Muscle layer of colon (tissue), 2 donors: ENCODE measurements around the gene ZSWIM1.

ENCODE experiments used
- H3K27ac ChIP-seq: one replicate; pipeline ENCODE4 v1.7.0; 2013; ENCODE audit warnings: low read depth, mild to moderate bottlenecking, low read length, moderate library complexity
- H3K27me3 ChIP-seq, 2 donors: one replicate each; pipeline ENCODE4 v1.7.0; 2013; ENCODE audit warnings: low read length in 2 of 2, mild to moderate bottlenecking in 2 of 2; ENCODE audit not compliant: insufficient read depth in 2 of 2, control insufficient read depth in 1 of 2
- H3K36me3 ChIP-seq: one replicate; pipeline ENCODE4 v1.7.0; 2013; ENCODE audit warnings: mild to moderate bottlenecking, low read length; ENCODE audit not compliant: insufficient read depth
- H3K4me1 ChIP-seq: one replicate; pipeline ENCODE4 v1.7.0; 2013; ENCODE audit warnings: mild to moderate bottlenecking, low read length; ENCODE audit not compliant: insufficient read depth
- H3K4me3 ChIP-seq, 2 donors: one replicate each; pipeline ENCODE4 v1.7.0; 2013; ENCODE audit warnings: low read length in 2 of 2, low read depth in 1 of 2, mild to moderate bottlenecking in 1 of 2, moderate library complexity in 1 of 2
- H3K9ac ChIP-seq: one replicate; pipeline ENCODE4 v1.7.0; 2013; ENCODE audit warnings: low read length
- H3K9me3 ChIP-seq: one replicate; pipeline ENCODE4 v1.7.0; 2013; ENCODE audit warnings: mild to moderate bottlenecking, low read length
- donor health status: abdominal sarcoma.
- donor health status: Adenocarcinoma of cecum.

ZSWIM1 gene

GRCh38 chr20:45857882-45858216 is 23.2 kb upstream of the ZSWIM1 start:
- H3K4me1 ChIP-seq = peaks cover 18% of the 10 kb centered on the region
- no peaks in the 10 kb centered on the region for H3K27me3 ChIP-seq
- no peaks in the 10 kb centered on the region for H3K9me3 ChIP-seq
- H3K9ac ChIP-seq = no peak overlapping the region
- H3K36me3 ChIP-seq = peaks cover 19% of the 10 kb centered on the region
- peak overlapping the region; percentile 74 for H3K27ac ChIP-seq
- H3K4me3 ChIP-seq = peak overlapping the region; percentile 78 to 92

GRCh38 chr20:45859916-45860315 is 21.1 kb upstream of the ZSWIM1 start:
- no peak overlapping the region for H3K4me3 ChIP-seq
- no peaks in the 10 kb centered on the region for H3K27me3 ChIP-seq
- no peak overlapping the region for H3K9ac ChIP-seq
- peaks cover 13% of the 10 kb centered on the region for H3K4me1 ChIP-seq
- H3K9me3 ChIP-seq = no peaks in the 10 kb centered on the region
- H3K27ac ChIP-seq = no peak overlapping the region
- H3K36me3 ChIP-seq = peaks cover 3% of the 10 kb centered on the region

GRCh38 chr20:45860560-45861220 is 20.3 kb upstream of the ZSWIM1 start:
- Histone ChIP-seq H3K4me1 (peaks cover 9% of the 10 kb centered on the region), H3K27ac (no peak overlapping the region), H3K27me3 (no peaks in the 10 kb centered on the region), H3K36me3 (no peaks in the 10 kb centered on the region), H3K9me3 (no peaks in the 10 kb centered on the region), H3K4me3 (no peak overlapping the region), H3K9ac (no peak overlapping the region)

- Histone ChIP-seq H3K36me3 (no peaks in the 10 kb centered on the region), H3K9ac (no peak overlapping the region), H3K27me3 (no peaks in the 10 kb centered on the region), H3K4me3 (no peak overlapping the region), H3K9me3 (no peaks in the 10 kb centered on the region), H3K27ac (no peak overlapping the region), H3K4me1 (peaks cover 2% of the 10 kb centered on the region)
These were observed 19.6 kb upstream of the ZSWIM1 start for GRCh38 chr20:45861221-45862075.

GRCh38 chr20:45863543-45864470 is 17.2 kb upstream of the ZSWIM1 start:
- no peaks in the 10 kb centered on the region for H3K36me3 ChIP-seq
- H3K27me3 ChIP-seq = no peaks in the 10 kb centered on the region
- H3K4me3 ChIP-seq = no peak overlapping the region
- peaks cover 6% of the 10 kb centered on the region for H3K4me1 ChIP-seq
- H3K9ac ChIP-seq = no peak overlapping the region
- H3K27ac ChIP-seq = no peak overlapping the region
- H3K9me3 ChIP-seq = no peaks in the 10 kb centered on the region

GRCh38 chr20:45866454-45866853 is 14.6 kb upstream of the ZSWIM1 start:
- Histone ChIP-seq H3K27ac (no peak overlapping the region), H3K9ac (no peak overlapping the region), H3K27me3 (no peaks in the 10 kb centered on the region)

GRCh38 chr20:45867136-45867818 is 13.8 kb upstream of the ZSWIM1 start:
- Histone ChIP-seq H3K27ac (no peak overlapping the region), H3K4me1 (peaks cover 6% of the 10 kb centered on the region), H3K27me3 (no peaks in the 10 kb centered on the region), H3K9ac (no peak overlapping the region), H3K36me3 (no peaks in the 10 kb centered on the region), H3K4me3 (no peak overlapping the region), H3K9me3 (no peaks in the 10 kb centered on the region)

More at GRCh38 chr20:45866454-45866853, 14.6 kb upstream of the ZSWIM1 start:
- peaks cover 6% of the 10 kb centered on the region for H3K4me1 ChIP-seq
- H3K4me3 ChIP-seq = no peak overlapping the region
- no peaks in the 10 kb centered on the region for H3K9me3 ChIP-seq
- no peaks in the 10 kb centered on the region for H3K36me3 ChIP-seq

- Histone ChIP-seq H3K9ac (no peak overlapping the region), H3K27ac (no peak overlapping the region), H3K9me3 (no peaks in the 10 kb centered on the region), H3K36me3 (no peaks in the 10 kb centered on the region), H3K27me3 (no peaks in the 10 kb centered on the region), H3K4me3 (no peak overlapping the region), H3K4me1 (peaks cover 6% of the 10 kb centered on the region)
These were observed 13.2 kb upstream of the ZSWIM1 start for GRCh38 chr20:45867819-45868176.

- no peaks in the 10 kb centered on the region for H3K27me3 ChIP-seq
- H3K9ac ChIP-seq = no peak overlapping the region
- H3K4me1 ChIP-seq = peaks cover 2% of the 10 kb centered on the region
- peaks cover 12% of the 10 kb centered on the region for H3K36me3 ChIP-seq
- no peak overlapping the region for H3K27ac ChIP-seq
- no peak overlapping the region for H3K4me3 ChIP-seq
- no peaks in the 10 kb centered on the region for H3K9me3 ChIP-seq
These were observed 8.4 kb upstream of the ZSWIM1 start for GRCh38 chr20:45872626-45873025.

GRCh38 chr20:45873409-45874103 is 7.5 kb upstream of the ZSWIM1 start:
- peaks cover 20% of the 10 kb centered on the region for H3K36me3 ChIP-seq
- no peak overlapping the region for H3K27ac ChIP-seq
- H3K9ac ChIP-seq = no peak overlapping the region
- no peaks in the 10 kb centered on the region for H3K27me3 ChIP-seq
- H3K4me3 ChIP-seq = no peak overlapping the region
- no peaks in the 10 kb centered on the region for H3K9me3 ChIP-seq
- H3K4me1 ChIP-seq = no peaks in the 10 kb centered on the region
